ENCODE results near the gene PFDN4. TPM values are rescaled to one million over a fixed set of nuclear protein-coding genes. Genes with fewer than 3 reads are reported as not detected.

Gene PFDN4
- total and polyA plus RNA-seq, 2 of the 13 experiments (the other 11 are each of a cell fraction or from before 2014, with no cell fraction given): 59.8 to 227 TPM

DNA sequence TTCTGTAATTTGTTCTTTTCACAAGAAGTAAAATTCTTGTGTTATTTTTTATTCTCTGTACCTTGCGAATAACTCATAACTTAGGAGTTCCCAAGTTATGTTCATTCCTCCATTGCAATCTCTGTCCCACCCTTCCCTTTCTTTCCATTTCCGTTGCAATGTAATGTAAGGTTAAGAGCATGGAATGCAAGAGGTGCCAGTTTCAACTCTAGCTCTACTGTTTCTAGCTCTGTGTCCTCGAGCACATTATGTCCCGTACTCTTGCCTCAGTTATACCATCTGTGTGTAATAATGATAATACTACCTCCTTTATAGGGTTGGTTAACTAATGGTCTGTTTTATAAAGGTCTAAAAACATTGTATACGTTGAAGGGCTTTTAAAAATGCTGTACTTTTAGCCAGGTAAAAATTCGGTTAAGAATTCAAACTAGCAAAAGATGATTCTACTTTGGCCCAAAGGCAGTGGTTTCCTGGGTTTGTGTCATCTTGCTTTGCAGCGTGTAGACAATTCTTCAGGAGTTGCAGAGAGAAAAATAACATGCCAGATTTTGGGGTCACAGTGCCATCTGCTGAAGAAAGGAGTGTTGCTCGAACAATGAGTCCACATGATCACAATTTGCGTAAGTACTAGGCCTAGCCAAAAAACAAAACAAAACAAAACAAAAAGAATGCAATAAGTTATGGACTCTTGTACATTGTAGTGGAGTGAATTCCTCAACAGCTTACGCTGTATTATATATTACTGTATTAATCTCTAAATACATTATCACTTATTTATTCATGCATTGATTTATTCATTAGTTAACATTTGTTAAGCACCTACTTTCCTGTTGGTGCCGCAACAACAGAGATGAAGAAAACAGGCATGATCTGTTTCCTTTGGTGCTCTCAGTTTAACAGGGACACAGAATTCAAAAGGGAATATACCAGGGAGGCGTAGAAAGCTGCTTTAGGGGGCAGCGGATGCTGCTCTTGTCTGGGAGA lies 10.0 kb upstream of the PFDN4 start (continued):
- peak; percentile 27 for TF ChIP-seq XRCC5 (optimal IDR thresholded peaks at IDR 0.05; ENCODE audit: low read length)
- no peak for TF ChIP-seq HOXD1 (CRISPR knock-in tag; IDR thresholded peaks at IDR 0.05)
- TF ChIP-seq, protein P1, sequence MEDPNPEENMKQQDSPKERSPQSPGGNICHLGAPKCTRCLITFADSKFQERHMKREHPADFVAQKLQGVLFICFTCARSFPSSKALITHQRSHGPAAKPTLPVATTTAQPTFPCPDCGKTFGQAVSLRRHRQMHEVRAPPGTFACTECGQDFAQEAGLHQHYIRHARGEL (CRISPR knock-in tag; IDR thresholded peaks at IDR 0.05): no peak
- TF ChIP-seq ZNF749 (CRISPR knock-in tag; IDR thresholded peaks at IDR 0.05; ENCODE audit: borderline replicate concordance): no peak
- TF ChIP-seq SIN3A (IDR thresholded peaks at IDR 0.05; ENCODE audit: borderline replicate concordance, low read depth, low read length): no peak
- no peak for TF ChIP-seq ZNF567 (CRISPR knock-in tag; IDR thresholded peaks at IDR 0.05; ENCODE audit: borderline replicate concordance)
- TF ChIP-seq SALL2 (CRISPR knock-in tag; IDR thresholded peaks at IDR 0.05): no peak
- TF ChIP-seq, protein P2, sequence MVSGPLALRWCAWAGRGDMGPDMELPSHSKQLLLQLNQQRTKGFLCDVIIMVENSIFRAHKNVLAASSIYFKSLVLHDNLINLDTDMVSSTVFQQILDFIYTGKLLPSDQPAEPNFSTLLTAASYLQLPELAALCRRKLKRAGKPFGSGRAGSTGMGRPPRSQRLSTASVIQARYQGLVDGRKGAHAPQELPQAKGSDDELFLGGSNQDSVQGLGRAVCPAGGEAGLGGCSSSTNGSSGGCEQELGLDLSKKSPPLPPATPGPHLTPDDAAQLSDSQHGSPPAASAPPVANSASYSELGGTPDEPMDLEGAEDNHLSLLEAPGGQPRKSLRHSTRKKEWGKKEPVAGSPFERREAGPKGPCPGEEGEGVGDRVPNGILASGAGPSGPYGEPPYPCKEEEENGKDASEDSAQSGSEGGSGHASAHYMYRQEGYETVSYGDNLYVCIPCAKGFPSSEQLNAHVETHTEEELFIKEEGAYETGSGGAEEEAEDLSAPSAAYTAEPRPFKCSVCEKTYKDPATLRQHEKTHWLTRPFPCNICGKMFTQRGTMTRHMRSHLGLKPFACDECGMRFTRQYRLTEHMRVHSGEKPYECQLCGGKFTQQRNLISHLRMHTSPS (CRISPR knock-in tag; IDR thresholded peaks at IDR 0.05; ENCODE audit: low read depth): no peak
- TF ChIP-seq, protein P3, sequence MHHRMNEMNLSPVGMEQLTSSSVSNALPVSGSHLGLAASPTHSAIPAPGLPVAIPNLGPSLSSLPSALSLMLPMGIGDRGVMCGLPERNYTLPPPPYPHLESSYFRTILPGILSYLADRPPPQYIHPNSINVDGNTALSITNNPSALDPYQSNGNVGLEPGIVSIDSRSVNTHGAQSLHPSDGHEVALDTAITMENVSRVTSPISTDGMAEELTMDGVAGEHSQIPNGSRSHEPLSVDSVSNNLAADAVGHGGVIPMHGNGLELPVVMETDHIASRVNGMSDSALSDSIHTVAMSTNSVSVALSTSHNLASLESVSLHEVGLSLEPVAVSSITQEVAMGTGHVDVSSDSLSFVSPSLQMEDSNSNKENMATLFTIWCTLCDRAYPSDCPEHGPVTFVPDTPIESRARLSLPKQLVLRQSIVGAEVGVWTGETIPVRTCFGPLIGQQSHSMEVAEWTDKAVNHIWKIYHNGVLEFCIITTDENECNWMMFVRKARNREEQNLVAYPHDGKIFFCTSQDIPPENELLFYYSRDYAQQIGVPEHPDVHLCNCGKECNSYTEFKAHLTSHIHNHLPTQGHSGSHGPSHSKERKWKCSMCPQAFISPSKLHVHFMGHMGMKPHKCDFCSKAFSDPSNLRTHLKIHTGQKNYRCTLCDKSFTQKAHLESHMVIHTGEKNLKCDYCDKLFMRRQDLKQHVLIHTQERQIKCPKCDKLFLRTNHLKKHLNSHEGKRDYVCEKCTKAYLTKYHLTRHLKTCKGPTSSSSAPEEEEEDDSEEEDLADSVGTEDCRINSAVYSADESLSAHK (CRISPR knock-in tag; IDR thresholded peaks at IDR 0.05; ENCODE audit: borderline replicate concordance): no peak
- TF ChIP-seq ZNF350 (CRISPR knock-in tag; IDR thresholded peaks at IDR 0.05; ENCODE audit: borderline replicate concordance, low read depth): no peak
- TF ChIP-seq, protein P4, sequence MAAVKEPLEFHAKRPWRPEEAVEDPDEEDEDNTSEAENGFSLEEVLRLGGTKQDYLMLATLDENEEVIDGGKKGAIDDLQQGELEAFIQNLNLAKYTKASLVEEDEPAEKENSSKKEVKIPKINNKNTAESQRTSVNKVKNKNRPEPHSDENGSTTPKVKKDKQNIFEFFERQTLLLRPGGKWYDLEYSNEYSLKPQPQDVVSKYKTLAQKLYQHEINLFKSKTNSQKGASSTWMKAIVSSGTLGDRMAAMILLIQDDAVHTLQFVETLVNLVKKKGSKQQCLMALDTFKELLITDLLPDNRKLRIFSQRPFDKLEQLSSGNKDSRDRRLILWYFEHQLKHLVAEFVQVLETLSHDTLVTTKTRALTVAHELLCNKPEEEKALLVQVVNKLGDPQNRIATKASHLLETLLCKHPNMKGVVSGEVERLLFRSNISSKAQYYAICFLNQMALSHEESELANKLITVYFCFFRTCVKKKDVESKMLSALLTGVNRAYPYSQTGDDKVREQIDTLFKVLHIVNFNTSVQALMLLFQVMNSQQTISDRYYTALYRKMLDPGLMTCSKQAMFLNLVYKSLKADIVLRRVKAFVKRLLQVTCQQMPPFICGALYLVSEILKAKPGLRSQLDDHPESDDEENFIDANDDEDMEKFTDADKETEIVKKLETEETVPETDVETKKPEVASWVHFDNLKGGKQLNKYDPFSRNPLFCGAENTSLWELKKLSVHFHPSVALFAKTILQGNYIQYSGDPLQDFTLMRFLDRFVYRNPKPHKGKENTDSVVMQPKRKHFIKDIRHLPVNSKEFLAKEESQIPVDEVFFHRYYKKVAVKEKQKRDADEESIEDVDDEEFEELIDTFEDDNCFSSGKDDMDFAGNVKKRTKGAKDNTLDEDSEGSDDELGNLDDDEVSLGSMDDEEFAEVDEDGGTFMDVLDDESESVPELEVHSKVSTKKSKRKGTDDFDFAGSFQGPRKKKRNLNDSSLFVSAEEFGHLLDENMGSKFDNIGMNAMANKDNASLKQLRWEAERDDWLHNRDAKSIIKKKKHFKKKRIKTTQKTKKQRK (IDR thresholded peaks at IDR 0.05; ENCODE audit: low read length): no peak
- TF ChIP-seq, protein P5, sequence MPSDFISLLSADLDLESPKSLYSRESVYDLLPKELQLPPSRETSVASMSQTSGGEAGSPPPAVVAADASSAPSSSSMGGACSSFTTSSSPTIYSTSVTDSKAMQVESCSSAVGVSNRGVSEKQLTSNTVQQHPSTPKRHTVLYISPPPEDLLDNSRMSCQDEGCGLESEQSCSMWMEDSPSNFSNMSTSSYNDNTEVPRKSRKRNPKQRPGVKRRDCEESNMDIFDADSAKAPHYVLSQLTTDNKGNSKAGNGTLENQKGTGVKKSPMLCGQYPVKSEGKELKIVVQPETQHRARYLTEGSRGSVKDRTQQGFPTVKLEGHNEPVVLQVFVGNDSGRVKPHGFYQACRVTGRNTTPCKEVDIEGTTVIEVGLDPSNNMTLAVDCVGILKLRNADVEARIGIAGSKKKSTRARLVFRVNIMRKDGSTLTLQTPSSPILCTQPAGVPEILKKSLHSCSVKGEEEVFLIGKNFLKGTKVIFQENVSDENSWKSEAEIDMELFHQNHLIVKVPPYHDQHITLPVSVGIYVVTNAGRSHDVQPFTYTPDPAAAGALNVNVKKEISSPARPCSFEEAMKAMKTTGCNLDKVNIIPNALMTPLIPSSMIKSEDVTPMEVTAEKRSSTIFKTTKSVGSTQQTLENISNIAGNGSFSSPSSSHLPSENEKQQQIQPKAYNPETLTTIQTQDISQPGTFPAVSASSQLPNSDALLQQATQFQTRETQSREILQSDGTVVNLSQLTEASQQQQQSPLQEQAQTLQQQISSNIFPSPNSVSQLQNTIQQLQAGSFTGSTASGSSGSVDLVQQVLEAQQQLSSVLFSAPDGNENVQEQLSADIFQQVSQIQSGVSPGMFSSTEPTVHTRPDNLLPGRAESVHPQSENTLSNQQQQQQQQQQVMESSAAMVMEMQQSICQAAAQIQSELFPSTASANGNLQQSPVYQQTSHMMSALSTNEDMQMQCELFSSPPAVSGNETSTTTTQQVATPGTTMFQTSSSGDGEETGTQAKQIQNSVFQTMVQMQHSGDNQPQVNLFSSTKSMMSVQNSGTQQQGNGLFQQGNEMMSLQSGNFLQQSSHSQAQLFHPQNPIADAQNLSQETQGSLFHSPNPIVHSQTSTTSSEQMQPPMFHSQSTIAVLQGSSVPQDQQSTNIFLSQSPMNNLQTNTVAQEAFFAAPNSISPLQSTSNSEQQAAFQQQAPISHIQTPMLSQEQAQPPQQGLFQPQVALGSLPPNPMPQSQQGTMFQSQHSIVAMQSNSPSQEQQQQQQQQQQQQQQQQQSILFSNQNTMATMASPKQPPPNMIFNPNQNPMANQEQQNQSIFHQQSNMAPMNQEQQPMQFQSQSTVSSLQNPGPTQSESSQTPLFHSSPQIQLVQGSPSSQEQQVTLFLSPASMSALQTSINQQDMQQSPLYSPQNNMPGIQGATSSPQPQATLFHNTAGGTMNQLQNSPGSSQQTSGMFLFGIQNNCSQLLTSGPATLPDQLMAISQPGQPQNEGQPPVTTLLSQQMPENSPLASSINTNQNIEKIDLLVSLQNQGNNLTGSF (CRISPR knock-in tag; IDR thresholded peaks at IDR 0.05): no peak
- TF ChIP-seq ZNF431 (CRISPR knock-in tag; IDR thresholded peaks at IDR 0.05; ENCODE audit: borderline replicate concordance, low read depth): no peak
